ENCODE results near the gene ACSS3. TPM values are rescaled to one million over a fixed set of nuclear protein-coding genes. Genes with fewer than 3 reads are reported as not detected.

ACSS3 gene
- total RNA-seq, 2 experiments from 2014 or later, result not detected

GRCh38 chr12:81288651-81289050 is 210.8 kb downstream of the ACSS3 start:
- Mint-ChIP-seq H3K27ac (no peak overlapping the region), H3K4me3 (no peak overlapping the region), H3K27me3 (no peaks in the 10 kb centered on the region), H3K36me3 (no peaks in the 10 kb centered on the region), H3K4me1 (no peaks in the 10 kb centered on the region), H3K9me3 (no peaks in the 10 kb centered on the region)
- POLR2A ChIA-PET, result no interaction called here
- no peak for ATAC-seq (ENCODE audit: low read depth)
- no peak for DNase-seq

- POLR2A ChIA-PET, result no interaction called here
- Mint-ChIP-seq H3K27me3 (no peaks in the 10 kb centered on the region), H3K36me3 (no peaks in the 10 kb centered on the region), H3K4me1 (no peaks in the 10 kb centered on the region), H3K27ac (no peak overlapping the region), H3K4me3 (no peak overlapping the region), H3K9me3 (no peaks in the 10 kb centered on the region)
- ATAC-seq (ENCODE audit: low read depth) (no peak), DNase-seq (no peak)
Observed at GRCh38 chr12:81294325-81295190, 216.7 kb downstream of the ACSS3 start.

- no peak for ATAC-seq (ENCODE audit: low read depth)
- no peak overlapping the region for H3K4me3 Mint-ChIP-seq
- H3K36me3 Mint-ChIP-seq, result no peaks in the 10 kb centered on the region
- H3K27me3 Mint-ChIP-seq, result no peaks in the 10 kb centered on the region
- H3K9me3 Mint-ChIP-seq, result no peaks in the 10 kb centered on the region
- POLR2A ChIA-PET, result no interaction called here
- no peaks in the 10 kb centered on the region for H3K4me1 Mint-ChIP-seq
- no peak for DNase-seq
- H3K27ac Mint-ChIP-seq, result no peak overlapping the region
Observed at GRCh38 chr12:81295251-81295650, 217.4 kb downstream of the ACSS3 start.

GRCh38 chr12:81296556-81297305 is 218.9 kb downstream of the ACSS3 start:
- POLR2A ChIA-PET, result no interaction called here
- DNase-seq (no peak), ATAC-seq (ENCODE audit: low read depth) (no peak)
- H3K9me3 Mint-ChIP-seq, result no peaks in the 10 kb centered on the region
- H3K27ac Mint-ChIP-seq, result no peak overlapping the region
- H3K4me3 Mint-ChIP-seq, result no peak overlapping the region
- H3K27me3 Mint-ChIP-seq, result no peaks in the 10 kb centered on the region
- H3K4me1 Mint-ChIP-seq, result no peaks in the 10 kb centered on the region
- no peaks in the 10 kb centered on the region for H3K36me3 Mint-ChIP-seq

DNA sequence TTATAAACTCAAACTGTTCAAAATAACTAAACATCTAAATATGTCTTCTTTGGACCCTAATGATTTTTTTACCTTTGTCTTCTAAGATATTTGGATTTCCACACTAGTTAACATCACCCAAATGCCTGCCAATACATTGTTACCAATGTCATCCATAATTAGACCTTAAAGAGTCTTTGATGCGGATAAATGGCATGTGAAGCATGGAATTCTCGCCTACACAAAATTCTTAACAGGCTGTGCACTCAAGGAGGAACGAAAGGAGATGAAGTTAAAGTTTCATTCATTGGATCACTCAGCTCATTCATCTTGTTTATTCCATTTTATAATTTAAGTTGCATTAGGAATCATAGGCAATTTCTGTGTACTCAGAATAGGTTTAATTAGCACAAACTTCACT is 219.7 kb downstream of the ACSS3 start:
- Mint-ChIP-seq H3K4me1 (no peaks in the 10 kb centered on the region), H3K9me3 (no peaks in the 10 kb centered on the region)

DNA sequence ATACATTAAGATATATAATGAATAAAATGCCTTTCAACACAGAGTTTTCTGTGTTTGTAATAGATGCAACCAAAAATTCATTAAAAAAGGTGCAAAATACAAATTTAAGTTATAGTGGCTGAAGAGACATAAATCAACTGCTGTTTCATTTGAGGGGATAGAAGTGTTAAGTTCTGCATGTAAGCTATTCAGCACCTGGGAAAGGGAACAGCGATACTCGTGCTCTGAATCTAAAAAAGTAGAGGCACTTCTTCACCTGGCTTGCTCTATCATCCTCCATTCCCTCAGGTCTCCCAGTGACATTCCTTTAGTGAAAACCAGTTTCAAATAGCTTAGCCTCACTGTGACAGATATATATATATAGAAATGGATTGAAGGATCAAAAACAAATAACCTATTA is 222.6 kb downstream of the ACSS3 start:
- no peak overlapping the region for H3K4me3 Mint-ChIP-seq
- ATAC-seq (ENCODE audit: low read depth), result no peak
- no peaks in the 10 kb centered on the region for H3K36me3 Mint-ChIP-seq
- H3K27me3 Mint-ChIP-seq, result no peaks in the 10 kb centered on the region
- DNase-seq, result no peak
- H3K9me3 Mint-ChIP-seq, result no peaks in the 10 kb centered on the region
- no peak overlapping the region for H3K27ac Mint-ChIP-seq
- POLR2A ChIA-PET, result no interaction called here
- no peaks in the 10 kb centered on the region for H3K4me1 Mint-ChIP-seq

More for the DNA sequence above, 219.7 kb downstream of the ACSS3 start:
- no peaks in the 10 kb centered on the region for H3K27me3 Mint-ChIP-seq
- POLR2A ChIA-PET, result no interaction called here
- H3K27ac Mint-ChIP-seq, result no peak overlapping the region
- H3K4me3 Mint-ChIP-seq, result no peak overlapping the region
- ATAC-seq (ENCODE audit: low read depth), result no peak
- DNase-seq, result no peak
- H3K36me3 Mint-ChIP-seq, result no peaks in the 10 kb centered on the region

GRCh38 chr12:81303935-81304334 is 226.1 kb downstream of the ACSS3 start:
- no peak for ATAC-seq (ENCODE audit: low read depth)
- no peaks in the 10 kb centered on the region for H3K4me1 Mint-ChIP-seq

More at GRCh38 chr12:81303935-81304334, 226.1 kb downstream of the ACSS3 start:
- Mint-ChIP-seq H3K9me3 (no peaks in the 10 kb centered on the region), H3K4me3 (no peak overlapping the region), H3K27ac (no peak overlapping the region), H3K36me3 (no peaks in the 10 kb centered on the region), H3K27me3 (no peaks in the 10 kb centered on the region)
- DNase-seq, result no peak
- POLR2A ChIA-PET, result no interaction called here

Small RNAs within 50 kb of the gene (microRNA-seq; reads per million reads assigned to microRNA genes)
- not detected for gene MIR4699

Other genes starting within 250 kb of the ACSS3 start
- not detected for gene LIN7A, start 140.1 kb upstream of the ACSS3 start, total RNA-seq